Liver (tissue), 9 donors: ENCODE measurements around the gene AGBL4. TPM values are rescaled to one million over a fixed set of nuclear protein-coding genes. Genes with fewer than 3 reads are reported as not detected.

ENCODE experiments used
- DNase-seq: peaks from one replicate; pipeline ENCODE4 v3.0.0-alpha.2; 2017; ENCODE audit warnings: low spot score
- H3K27ac ChIP-seq, 2 donors: one replicate each; pipeline ENCODE4 v1.7.0; 2013; ENCODE audit warnings: inconsistent platforms in 2 of 2, low read length in 2 of 2, control low read depth in 1 of 2, low read depth in 1 of 2, mild to moderate bottlenecking in 1 of 2
- H3K27me3 ChIP-seq, 4 donors: one replicate each; pipeline versions ENCODE4 v1.6.1 to v1.7.0; 2013; ENCODE audit warnings: low read length in 3 of 4, inconsistent platforms in 1 of 4, mild to moderate bottlenecking in 1 of 4, moderate library complexity in 1 of 4; ENCODE audit not compliant: control insufficient read depth in 4 of 4, insufficient read depth in 4 of 4
- H3K36me3 ChIP-seq, 4 donors: one replicate each; pipeline versions ENCODE4 v1.6.1 to v1.7.0; 2013; ENCODE audit warnings: low read length in 3 of 4, mild to moderate bottlenecking in 3 of 4, low read depth in 1 of 4, moderate library complexity in 1 of 4; ENCODE audit not compliant: control insufficient read depth in 4 of 4, insufficient read depth in 3 of 4
- H3K4me1 ChIP-seq, 4 donors: one replicate each; pipeline versions ENCODE4 v1.6.1 to v1.7.0; 2013; ENCODE audit warnings: low read length in 3 of 4, mild to moderate bottlenecking in 3 of 4, moderate library complexity in 1 of 4; ENCODE audit not compliant: control insufficient read depth in 4 of 4, insufficient read depth in 4 of 4
- H3K4me3 ChIP-seq, 3 donors: one replicate each; pipeline versions ENCODE4 v1.6.1 to v1.7.0; 2013; ENCODE audit warnings: low read length in 3 of 3, control low read depth in 1 of 3, low read depth in 1 of 3, mild to moderate bottlenecking in 1 of 3
- H3K9ac ChIP-seq, 2 donors: one replicate each; pipeline ENCODE4 v1.7.0; 2013; ENCODE audit warnings: low read length in 2 of 2, mild to moderate bottlenecking in 2 of 2, moderate library complexity in 2 of 2, control low read depth in 1 of 2, low read depth in 1 of 2
- H3K9me3 ChIP-seq, 4 donors: one replicate each; pipeline versions ENCODE4 v1.6.1 to v1.7.0; 2013; ENCODE audit warnings: low read length in 3 of 4; ENCODE audit not compliant: control insufficient read depth in 4 of 4
- ATF3 ChIP-seq: IDR thresholded peaks from 2 replicates; pipeline ENCODE4 v1.6.1; 2016; ENCODE audit warnings: antibody characterized with exemption
- EGR1 ChIP-seq, 2 donors: IDR thresholded peaks; 2 replicates each; pipeline ENCODE4 v1.6.1; 2016 to 2018; ENCODE audit warnings: antibody characterized with exemption in 2 of 2, low read depth in 2 of 2
- FOXA1 ChIP-seq: IDR thresholded peaks from 2 replicates; pipeline ENCODE4 v1.6.1; 2016; ENCODE audit warnings: antibody characterized with exemption
- FOXA2 ChIP-seq: IDR thresholded peaks from 2 replicates; pipeline ENCODE4 v1.6.1; 2016; ENCODE audit warnings: antibody characterized with exemption
- GABPA ChIP-seq, 2 donors: IDR thresholded peaks in 1 of 2; conservative IDR thresholded peaks in 1 of 2; 2 replicates each; pipeline ENCODE4 v1.6.1; 2016; ENCODE audit warnings: antibody characterized with exemption in 2 of 2, mild to moderate bottlenecking in 1 of 2, moderate library complexity in 1 of 2
- HNF4A ChIP-seq, 2 donors: conservative IDR thresholded peaks; 2 replicates each; pipeline ENCODE4 v1.6.1; 2016; ENCODE audit warnings: antibody characterized with exemption in 2 of 2, mild to moderate bottlenecking in 2 of 2
- HNF4G ChIP-seq: IDR thresholded peaks from 2 replicates; pipeline ENCODE4 v1.6.1; 2016; ENCODE audit warnings: antibody characterized with exemption
- JUND ChIP-seq, 2 donors: IDR thresholded peaks; 2 replicates each; pipeline ENCODE4 v1.6.1; 2016; ENCODE audit warnings: antibody characterized with exemption in 2 of 2
- NR2F2 ChIP-seq: IDR thresholded peaks from 2 replicates; pipeline ENCODE4 v1.6.1; 2016; ENCODE audit warnings: antibody characterized with exemption
- RAD21 ChIP-seq, 2 donors: IDR thresholded peaks; 2 replicates each; pipeline ENCODE4 v1.6.1; 2016; ENCODE audit warnings: antibody characterized with exemption in 2 of 2, mild to moderate bottlenecking in 2 of 2
- RXRA ChIP-seq, 2 donors: IDR thresholded peaks; 2 replicates each; pipeline ENCODE4 v1.6.1; 2017 to 2018; ENCODE audit warnings: antibody characterized with exemption in 2 of 2, mild to moderate bottlenecking in 1 of 2
- SP1 ChIP-seq: IDR thresholded peaks from 2 replicates; pipeline ENCODE4 v1.6.1; 2018; ENCODE audit warnings: antibody characterized with exemption, mild to moderate bottlenecking
- TAF1 ChIP-seq: conservative IDR thresholded peaks from 2 replicates; pipeline ENCODE4 v1.6.1; 2016; ENCODE audit warnings: antibody characterized with exemption, mild to moderate bottlenecking
- YY1 ChIP-seq: IDR thresholded peaks from 2 replicates; pipeline ENCODE4 v1.6.1; 2016; ENCODE audit warnings: antibody characterized with exemption, mild to moderate bottlenecking
- WGBS: extraction: QIAGEN DNeasy Blood & Tissue Kit; methylation state at CpG from one replicate; pipeline ENCODE4 v1.1.7; 2013; 5-methylcytosine and 5-hydroxymethylcytosine counted together
- polyA plus RNA-seq, 2 donors: library from polyadenylated mRNA; stranded (reverse) in 1 of 2; unstranded in 1 of 2; fragments of 200-250 nt in 1 of 2; fragments of >200 nt in 1 of 2; fragmentation: Nextera tagmentation in 1 of 2; extraction: Ambion mirVana in 1 of 2; gene quantifications; one replicate each; pipeline versions ENCODE4 v1.2.1 to v1.2.3, GENCODE V29; 2013 to 2015
- total RNA-seq, 2 donors: library from RNA; depleted of rRNA; stranded (reverse); fragments of >200 nt; gene quantifications; one replicate each; pipeline ENCODE4 v1.2.3, GENCODE V29; 2014
- TF ChIP-seq, protein P1 (sequence below): IDR thresholded peaks from 2 replicates; pipeline ENCODE4 v1.6.1; 2016; ENCODE audit warnings: antibody characterized with exemption
- TF ChIP-seq, protein P2 (sequence below): IDR thresholded peaks from 2 replicates; pipeline ENCODE4 v1.6.1; 2016; ENCODE audit warnings: antibody characterized with exemption, mild to moderate bottlenecking
- TF ChIP-seq, protein P3 (sequence below): fragments of 150-350 bp; IDR thresholded peaks from 2 replicates; pipeline ENCODE4 v1.5.1; 2017; ENCODE audit warnings: improper control_type of control experiment, low read depth, low read length; ENCODE audit not compliant: missing input control
- TF ChIP-seq, protein P4 (sequence below): IDR thresholded peaks from 2 replicates; pipeline ENCODE4 v1.6.1; 2016; ENCODE audit warnings: antibody characterized with exemption
- donor health status: healthy.
- donor health status: healthy.
- donor health status: healthy.
- donor health status: healthy.
- donor health status: healthy.

The AGBL4 gene
- total and polyA plus RNA-seq, 4 donors = 0.75 to 0.76 TPM; not detected in 2

DNA sequence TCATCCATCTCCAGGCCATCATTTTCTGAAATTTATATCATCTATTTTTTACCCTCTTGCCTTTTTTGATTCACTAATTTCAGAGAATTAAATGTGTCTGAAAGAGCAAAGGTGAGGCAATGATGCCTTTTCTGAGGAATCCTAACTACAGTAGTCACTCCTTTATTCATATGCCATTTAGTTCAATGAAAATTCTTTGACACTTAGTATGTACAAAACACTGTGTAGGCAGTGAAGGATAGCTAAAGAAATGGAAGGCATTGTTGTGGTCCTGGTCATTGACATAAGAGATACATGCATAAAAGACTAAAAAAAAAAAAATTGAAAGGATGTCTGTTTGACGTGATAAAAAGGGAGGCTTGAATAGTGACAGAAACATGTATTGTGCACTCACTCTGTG, 1075.2 kb downstream of the AGBL4 start (continued):
- TF ChIP-seq YY1 = no peak

DNA sequence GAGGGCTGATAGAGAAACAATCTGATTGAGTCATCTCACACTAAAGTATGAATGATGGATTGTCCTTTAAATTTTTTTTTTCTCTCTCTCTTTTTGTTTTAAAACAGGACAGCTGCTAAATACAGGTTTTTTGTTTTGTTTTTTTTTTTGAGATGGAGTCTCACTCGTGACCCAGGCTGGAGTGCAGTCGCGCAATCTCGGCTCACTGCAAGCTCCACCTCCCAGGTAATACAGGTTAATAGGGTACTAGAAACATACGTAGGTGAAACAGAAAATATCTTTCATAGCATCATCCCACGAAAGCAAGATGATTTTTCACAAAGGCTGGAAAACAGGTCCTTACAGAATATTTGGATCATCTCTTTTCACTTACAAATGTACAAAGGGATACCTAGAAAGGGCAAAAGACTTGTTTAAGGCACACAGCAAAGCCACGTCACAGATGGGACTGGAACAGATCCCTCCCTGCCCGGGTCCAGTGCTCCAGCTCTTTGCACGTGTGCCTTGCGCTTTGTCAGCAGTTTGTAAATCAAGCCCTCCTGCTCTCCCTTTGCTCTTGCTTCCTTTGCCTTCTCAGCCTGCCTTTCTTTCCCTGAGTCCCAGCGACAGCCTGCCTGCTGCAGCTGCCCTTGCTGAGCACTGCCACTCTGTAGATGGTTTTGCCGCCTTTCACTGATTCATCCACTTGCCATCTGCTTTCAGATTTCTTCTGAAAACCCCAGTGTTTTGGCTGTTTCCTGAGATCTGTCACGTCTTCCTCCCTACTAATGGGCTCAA, 1075.8 kb downstream of the AGBL4 start:
- no peaks in the 10 kb centered on the region for H3K27me3 ChIP-seq
- no peaks in the 10 kb centered on the region for H3K36me3 ChIP-seq
- no peak overlapping the region for H3K27ac ChIP-seq
- H3K4me1 ChIP-seq = peaks cover 0 to 4% (median 2%) of the 10 kb centered on the region in 4 donors
- no peak overlapping the region for H3K9ac ChIP-seq
- H3K4me3 ChIP-seq = no peak overlapping the region
- DNase-seq = no peak
- TF ChIP-seq HNF4A (conservative IDR thresholded peaks at IDR 0.05) = no peak
- no peak for TF ChIP-seq GABPA (IDR thresholded peaks at IDR 0.05 in 1 of 2, conservative IDR thresholded peaks at IDR 0.05 in 1 of 2)
- H3K9me3 ChIP-seq = no peaks in the 10 kb centered on the region
- WGBS = 74% methylated on average over 13 of the region's 13 CpGs

- no peaks in the 10 kb centered on the region for H3K27me3 ChIP-seq
- H3K27ac ChIP-seq = no peak overlapping the region
- H3K9ac ChIP-seq = no peak overlapping the region
- H3K9me3 ChIP-seq = no peaks in the 10 kb centered on the region
- no peaks in the 10 kb centered on the region for H3K36me3 ChIP-seq
- TF ChIP-seq, protein P1, sequence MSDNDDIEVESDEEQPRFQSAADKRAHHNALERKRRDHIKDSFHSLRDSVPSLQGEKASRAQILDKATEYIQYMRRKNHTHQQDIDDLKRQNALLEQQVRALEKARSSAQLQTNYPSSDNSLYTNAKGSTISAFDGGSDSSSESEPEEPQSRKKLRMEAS = peak; percentile 74
- TF ChIP-seq, protein P2, sequence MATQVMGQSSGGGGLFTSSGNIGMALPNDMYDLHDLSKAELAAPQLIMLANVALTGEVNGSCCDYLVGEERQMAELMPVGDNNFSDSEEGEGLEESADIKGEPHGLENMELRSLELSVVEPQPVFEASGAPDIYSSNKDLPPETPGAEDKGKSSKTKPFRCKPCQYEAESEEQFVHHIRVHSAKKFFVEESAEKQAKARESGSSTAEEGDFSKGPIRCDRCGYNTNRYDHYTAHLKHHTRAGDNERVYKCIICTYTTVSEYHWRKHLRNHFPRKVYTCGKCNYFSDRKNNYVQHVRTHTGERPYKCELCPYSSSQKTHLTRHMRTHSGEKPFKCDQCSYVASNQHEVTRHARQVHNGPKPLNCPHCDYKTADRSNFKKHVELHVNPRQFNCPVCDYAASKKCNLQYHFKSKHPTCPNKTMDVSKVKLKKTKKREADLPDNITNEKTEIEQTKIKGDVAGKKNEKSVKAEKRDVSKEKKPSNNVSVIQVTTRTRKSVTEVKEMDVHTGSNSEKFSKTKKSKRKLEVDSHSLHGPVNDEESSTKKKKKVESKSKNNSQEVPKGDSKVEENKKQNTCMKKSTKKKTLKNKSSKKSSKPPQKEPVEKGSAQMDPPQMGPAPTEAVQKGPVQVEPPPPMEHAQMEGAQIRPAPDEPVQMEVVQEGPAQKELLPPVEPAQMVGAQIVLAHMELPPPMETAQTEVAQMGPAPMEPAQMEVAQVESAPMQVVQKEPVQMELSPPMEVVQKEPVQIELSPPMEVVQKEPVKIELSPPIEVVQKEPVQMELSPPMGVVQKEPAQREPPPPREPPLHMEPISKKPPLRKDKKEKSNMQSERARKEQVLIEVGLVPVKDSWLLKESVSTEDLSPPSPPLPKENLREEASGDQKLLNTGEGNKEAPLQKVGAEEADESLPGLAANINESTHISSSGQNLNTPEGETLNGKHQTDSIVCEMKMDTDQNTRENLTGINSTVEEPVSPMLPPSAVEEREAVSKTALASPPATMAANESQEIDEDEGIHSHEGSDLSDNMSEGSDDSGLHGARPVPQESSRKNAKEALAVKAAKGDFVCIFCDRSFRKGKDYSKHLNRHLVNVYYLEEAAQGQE = peak; percentile 17
- TF ChIP-seq TAF1 (no peak), FOXA1 (no peak), EGR1 (IDR thresholded peaks at IDR 0.05; ENCODE audit: low read depth in 2 of 2) (no peak), HNF4G (peak; percentile 97), RXRA (IDR thresholded peaks at IDR 0.05) (peak; percentile 88 to 97), FOXA2 (peak; percentile 39), GABPA (IDR thresholded peaks at IDR 0.05 in 1 of 2, conservative IDR thresholded peaks at IDR 0.05 in 1 of 2) (no peak), HNF4A (conservative IDR thresholded peaks at IDR 0.05) (peak; percentile 100), SP1 (peak; percentile 69), JUND (IDR thresholded peaks at IDR 0.05) (peak; percentile 44 to 83), RAD21 (IDR thresholded peaks at IDR 0.05) (peak; percentile 16 to 44), YY1 (peak; percentile 52), NR2F2 (peak; percentile 89), ATF3 (no peak)
- TF ChIP-seq, protein P3, sequence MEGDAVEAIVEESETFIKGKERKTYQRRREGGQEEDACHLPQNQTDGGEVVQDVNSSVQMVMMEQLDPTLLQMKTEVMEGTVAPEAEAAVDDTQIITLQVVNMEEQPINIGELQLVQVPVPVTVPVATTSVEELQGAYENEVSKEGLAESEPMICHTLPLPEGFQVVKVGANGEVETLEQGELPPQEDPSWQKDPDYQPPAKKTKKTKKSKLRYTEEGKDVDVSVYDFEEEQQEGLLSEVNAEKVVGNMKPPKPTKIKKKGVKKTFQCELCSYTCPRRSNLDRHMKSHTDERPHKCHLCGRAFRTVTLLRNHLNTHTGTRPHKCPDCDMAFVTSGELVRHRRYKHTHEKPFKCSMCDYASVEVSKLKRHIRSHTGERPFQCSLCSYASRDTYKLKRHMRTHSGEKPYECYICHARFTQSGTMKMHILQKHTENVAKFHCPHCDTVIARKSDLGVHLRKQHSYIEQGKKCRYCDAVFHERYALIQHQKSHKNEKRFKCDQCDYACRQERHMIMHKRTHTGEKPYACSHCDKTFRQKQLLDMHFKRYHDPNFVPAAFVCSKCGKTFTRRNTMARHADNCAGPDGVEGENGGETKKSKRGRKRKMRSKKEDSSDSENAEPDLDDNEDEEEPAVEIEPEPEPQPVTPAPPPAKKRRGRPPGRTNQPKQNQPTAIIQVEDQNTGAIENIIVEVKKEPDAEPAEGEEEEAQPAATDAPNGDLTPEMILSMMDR = no peak
- TF ChIP-seq, protein P4, sequence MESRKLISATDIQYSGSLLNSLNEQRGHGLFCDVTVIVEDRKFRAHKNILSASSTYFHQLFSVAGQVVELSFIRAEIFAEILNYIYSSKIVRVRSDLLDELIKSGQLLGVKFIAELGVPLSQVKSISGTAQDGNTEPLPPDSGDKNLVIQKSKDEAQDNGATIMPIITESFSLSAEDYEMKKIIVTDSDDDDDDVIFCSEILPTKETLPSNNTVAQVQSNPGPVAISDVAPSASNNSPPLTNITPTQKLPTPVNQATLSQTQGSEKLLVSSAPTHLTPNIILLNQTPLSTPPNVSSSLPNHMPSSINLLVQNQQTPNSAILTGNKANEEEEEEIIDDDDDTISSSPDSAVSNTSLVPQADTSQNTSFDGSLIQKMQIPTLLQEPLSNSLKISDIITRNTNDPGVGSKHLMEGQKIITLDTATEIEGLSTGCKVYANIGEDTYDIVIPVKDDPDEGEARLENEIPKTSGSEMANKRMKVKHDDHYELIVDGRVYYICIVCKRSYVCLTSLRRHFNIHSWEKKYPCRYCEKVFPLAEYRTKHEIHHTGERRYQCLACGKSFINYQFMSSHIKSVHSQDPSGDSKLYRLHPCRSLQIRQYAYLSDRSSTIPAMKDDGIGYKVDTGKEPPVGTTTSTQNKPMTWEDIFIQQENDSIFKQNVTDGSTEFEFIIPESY = peak; percentile 56
- DNase-seq = no peak
- H3K4me1 ChIP-seq = peaks cover 0 to 4% (median 2%) of the 10 kb centered on the region in 4 donors
- H3K4me3 ChIP-seq = no peak overlapping the region
- WGBS = 48% methylated on average over 2 of the region's 2 CpGs
Observed at GRCh38 chr1:48946070-48946469, 1077.7 kb downstream of the AGBL4 start.
